Lower leg skin (tissue), 3 donors: ENCODE results near the gene PUM2.

Experiments used
- POLR2A ChIP-seq, 2 donors: fragments of 450-650 bp; IDR thresholded peaks; one replicate each; pipeline ENCODE4 v1.6.1; 2016 to 2017; ENCODE audit warnings: antibody characterized with exemption in 2 of 2, mild to moderate bottlenecking in 1 of 2, moderate library complexity in 1 of 2
- TF ChIP-seq, protein P1 (sequence below), 3 donors: fragments of 450-650 bp; IDR thresholded peaks; one replicate each; pipeline ENCODE4 v1.5.1; 2016; ENCODE audit warnings: antibody characterized with exemption in 3 of 3, mild to moderate bottlenecking in 3 of 3, moderate library complexity in 2 of 3

DNA sequence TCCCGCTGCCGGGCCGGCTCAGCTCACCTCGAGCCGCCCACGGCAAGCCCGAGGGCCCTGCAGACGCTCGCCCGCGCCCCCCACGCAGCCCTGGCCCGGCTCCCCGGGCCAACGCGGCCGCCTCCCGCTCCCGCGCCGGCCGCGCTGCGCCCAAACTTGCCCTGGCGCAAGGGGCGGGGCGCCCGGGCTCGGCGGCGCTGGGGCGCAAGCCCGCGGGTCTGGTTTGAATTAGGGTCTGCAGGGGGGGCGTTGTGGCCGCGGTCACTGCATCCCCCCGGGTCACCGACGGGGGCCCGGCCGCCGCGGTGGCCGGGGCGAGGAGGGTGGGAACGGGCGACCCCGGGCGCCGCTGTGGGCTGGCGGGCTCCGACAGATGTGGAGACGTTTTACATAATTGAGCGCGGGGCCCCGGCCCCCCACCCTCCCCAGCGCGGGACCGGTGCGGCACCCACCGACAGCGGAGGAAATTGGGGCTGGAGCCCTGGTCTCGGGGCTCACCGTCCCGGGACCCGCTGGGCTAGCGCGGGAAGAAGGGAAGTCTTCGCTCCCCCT, 126.4 kb downstream of the PUM2 start:
- TF ChIP-seq, protein P1, sequence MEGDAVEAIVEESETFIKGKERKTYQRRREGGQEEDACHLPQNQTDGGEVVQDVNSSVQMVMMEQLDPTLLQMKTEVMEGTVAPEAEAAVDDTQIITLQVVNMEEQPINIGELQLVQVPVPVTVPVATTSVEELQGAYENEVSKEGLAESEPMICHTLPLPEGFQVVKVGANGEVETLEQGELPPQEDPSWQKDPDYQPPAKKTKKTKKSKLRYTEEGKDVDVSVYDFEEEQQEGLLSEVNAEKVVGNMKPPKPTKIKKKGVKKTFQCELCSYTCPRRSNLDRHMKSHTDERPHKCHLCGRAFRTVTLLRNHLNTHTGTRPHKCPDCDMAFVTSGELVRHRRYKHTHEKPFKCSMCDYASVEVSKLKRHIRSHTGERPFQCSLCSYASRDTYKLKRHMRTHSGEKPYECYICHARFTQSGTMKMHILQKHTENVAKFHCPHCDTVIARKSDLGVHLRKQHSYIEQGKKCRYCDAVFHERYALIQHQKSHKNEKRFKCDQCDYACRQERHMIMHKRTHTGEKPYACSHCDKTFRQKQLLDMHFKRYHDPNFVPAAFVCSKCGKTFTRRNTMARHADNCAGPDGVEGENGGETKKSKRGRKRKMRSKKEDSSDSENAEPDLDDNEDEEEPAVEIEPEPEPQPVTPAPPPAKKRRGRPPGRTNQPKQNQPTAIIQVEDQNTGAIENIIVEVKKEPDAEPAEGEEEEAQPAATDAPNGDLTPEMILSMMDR (IDR thresholded peaks at IDR 0.05) = no peak
- no peak for TF ChIP-seq POLR2A (IDR thresholded peaks at IDR 0.05)
